NOMO-1 treated with dmso at 0.1 percent for 144 hours (cell line): Measurements from ENCODE around the gene LHX8.

Source experiments
- DNase-seq: peaks from one replicate; lab custom pipeline; 2025; ENCODE audit not compliant: unreplicated experiment; lab: John Stamatoyannopoulos, UW

Gene LHX8

DNA sequence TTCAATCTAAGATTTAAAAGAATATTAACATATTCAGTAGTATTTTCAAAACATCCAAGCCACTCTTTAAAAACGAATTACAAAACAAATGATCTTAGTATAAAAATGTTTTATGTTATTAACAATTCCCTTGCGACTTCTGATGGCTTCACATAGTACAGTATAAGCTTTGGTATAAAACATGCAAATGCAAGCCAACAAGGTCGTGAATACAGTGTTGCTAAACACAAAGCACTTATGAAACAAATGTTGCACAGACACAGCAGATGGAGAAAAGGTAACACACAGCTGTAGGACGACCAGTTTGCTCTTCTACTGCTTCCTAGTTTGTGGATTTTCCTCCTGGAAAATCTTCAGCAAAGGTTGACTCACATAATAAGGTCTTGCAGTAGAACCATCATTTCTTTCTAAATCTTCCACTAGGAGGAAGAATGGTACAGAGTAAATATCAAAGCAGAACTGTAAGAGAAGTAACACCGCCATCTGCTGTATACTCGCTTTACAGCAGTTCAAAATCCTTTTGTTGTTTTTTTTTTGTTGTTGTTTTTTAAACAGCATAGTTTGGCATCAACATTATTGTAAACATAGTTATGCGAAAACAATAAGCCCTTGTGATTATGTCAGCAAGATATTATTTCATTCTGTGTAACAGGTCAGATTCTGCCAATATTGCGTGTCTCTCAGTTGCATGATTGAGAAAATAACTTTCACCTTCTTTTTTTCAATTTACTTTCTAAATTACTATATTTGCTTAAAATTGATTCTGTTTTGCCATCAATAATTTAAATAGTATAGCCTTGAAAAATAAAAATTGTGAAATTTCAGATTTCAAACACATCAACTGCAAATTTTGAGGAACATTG, 69.5 kb downstream of the LHX8 start:
- no peak for DNase-seq

DNA sequence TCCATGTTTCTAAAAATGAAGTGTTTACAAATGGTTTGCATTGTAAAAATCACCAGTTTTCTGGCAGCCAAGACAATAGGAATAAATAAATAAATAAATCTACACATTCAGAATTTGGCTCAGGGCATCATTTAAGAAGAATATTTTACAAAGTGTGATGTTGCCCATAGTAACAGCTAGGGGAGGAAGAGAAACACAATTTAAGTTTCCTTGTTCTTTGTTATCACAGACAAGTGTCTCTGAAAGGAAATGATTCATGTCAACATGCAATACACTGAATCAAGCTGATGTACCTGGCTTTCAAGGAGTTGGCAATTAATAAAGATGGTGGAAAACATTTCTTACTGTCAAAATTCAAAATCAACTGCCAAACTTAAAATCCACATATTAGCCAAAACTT, 74.7 kb downstream of the LHX8 start:
- DNase-seq, result no peak
